ENCODE results near the gene CDC42BPA.

The CDC42BPA gene

DNA sequence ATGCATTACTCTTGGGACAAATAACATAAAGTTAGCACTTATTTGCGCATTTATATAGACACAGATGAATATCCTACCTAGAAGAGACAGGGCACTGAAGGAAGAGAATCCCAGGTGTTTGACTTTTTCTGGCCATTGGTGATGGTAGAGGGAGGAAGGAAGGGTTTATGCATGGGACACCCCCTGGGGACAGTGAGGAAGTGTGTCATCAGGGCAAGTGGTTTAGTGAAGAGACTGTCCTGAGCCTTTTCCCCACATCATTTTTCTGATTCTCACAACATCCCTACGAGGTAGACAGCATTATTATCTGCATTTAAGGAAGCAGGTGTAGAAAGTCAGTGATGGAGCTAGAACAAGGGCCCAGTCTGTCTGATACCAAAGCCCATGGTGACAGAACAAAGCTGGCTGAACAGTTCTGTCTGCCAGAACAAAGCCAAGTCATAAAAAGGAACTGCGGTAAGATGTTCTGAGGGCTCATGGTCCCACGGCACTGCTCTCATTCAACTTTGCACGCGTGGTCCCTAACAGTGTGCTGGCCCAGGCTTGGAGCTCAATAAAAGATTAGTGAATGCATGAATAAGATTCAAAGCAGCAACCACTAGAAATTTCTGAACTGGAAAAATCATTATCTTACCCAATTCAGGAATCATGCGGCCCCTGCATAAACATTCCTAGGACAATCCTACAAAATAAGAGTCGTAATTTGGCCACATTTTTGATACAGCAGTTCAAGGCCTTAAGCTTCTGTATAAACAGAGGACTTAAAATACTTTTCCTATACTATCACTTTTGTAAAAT is 12.2 kb upstream of the CDC42BPA start:
- DNase-seq, result no peak

DNA sequence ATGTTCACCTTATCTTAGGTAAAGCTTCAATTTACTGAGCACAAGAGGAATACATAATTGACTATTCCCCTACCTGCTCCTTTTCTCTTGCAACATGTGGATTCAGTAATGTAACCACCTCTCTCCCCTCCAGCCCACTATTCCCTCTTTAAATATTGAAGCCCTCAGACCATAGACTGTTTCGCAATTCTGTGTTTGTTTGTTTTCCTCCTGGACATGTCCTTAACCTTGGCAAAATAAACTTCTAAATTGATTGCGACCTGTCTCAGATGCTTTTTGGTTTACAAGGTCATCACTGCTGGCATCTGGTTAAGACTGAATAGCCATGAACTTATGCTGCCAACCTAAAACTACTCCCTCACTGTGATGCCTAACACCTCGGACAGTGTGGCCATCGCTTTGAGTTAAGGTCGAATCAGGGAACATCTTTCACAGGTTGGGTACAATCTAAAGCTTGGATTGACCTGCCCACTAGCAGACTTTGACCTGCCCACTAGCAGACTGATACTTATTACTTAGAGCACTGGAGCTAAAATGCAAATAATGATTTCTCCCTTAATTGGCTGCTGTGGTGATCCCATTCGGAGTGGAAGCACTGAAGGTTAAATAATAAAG is 10.2 kb upstream of the CDC42BPA start:
- DNase-seq, result no peak

- no peak for DNase-seq
These were observed 6.9 kb upstream of the CDC42BPA start for GRCh38 chr1:227325156-227325555.

DNA sequence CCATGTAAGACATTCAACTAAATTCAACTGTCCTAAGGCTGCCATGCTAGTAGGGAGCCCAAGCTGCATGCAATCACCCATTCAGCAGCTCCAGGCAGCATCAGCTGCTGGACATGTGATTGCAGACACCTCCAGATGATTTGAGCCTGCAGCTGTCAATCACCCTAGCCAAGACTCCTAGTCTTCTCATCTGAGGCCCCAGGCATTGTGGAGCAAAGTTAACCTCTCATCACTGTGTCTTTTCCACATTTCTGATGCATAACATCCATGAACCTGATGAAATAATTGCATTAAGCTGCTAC is 5.6 kb upstream of the CDC42BPA start:
- no peak for DNase-seq

DNA sequence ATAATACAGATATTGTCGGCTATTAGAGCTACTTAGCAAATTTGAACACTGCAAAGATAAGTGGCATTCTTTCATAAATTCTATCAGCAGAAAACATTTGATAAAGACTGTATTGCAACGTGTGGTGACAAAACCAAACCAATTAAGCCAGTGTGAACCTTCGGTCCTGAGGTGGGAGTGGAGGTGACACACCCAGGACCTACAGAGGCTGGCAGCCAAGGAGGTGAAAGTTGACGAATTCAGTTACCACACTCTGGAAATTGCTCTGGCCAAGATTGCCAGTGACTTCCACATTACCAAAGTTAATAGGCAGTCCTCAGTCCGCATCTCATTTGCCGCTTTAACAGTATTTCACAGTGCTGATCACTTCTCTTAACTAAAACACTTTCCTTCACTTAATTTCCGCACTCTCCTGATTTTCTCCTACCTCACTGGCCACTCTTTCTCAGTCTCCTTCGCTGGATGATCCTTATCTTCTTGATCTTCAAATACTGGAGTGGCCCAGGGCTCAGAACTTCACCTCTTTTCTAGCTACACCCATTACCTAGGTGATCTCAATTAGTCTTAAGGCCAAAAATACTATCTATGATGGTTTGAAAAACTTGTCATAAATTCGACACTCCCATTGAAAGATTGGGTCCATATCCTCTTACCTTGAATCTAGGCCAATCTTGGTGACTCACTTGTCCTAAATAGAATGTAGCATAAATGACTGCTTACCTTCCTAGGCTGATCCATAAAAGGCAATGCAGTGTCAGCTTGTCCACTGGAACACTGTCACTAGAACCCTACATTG is 5.1 kb upstream of the CDC42BPA start:
- DNase-seq, result no peak

- DNase-seq, result no peak
These were observed 4.1 kb upstream of the CDC42BPA start for GRCh38 chr1:227322376-227322775.

DNA sequence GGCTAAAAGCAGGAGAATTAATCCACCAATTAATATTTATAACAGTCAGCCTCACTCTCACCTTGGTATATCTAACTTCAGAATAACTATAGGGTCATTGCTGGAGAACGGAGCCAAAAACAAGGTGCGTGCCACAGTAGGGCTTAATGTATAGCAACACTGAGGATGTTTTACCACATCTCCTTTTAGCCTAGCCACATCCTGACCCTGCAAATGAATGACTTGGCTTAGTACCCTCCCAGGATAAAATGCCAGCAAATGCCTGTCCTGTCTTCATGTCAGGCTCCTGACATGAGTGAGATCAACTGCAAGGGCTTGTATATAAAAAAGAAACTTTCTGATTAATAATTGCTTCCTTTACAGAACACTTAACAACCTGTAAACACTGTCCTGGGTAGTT is 2.7 kb upstream of the CDC42BPA start:
- no peak for DNase-seq

GRCh38 chr1:227320476-227320875 is 2.2 kb upstream of the CDC42BPA start:
- no peak for DNase-seq

DNA sequence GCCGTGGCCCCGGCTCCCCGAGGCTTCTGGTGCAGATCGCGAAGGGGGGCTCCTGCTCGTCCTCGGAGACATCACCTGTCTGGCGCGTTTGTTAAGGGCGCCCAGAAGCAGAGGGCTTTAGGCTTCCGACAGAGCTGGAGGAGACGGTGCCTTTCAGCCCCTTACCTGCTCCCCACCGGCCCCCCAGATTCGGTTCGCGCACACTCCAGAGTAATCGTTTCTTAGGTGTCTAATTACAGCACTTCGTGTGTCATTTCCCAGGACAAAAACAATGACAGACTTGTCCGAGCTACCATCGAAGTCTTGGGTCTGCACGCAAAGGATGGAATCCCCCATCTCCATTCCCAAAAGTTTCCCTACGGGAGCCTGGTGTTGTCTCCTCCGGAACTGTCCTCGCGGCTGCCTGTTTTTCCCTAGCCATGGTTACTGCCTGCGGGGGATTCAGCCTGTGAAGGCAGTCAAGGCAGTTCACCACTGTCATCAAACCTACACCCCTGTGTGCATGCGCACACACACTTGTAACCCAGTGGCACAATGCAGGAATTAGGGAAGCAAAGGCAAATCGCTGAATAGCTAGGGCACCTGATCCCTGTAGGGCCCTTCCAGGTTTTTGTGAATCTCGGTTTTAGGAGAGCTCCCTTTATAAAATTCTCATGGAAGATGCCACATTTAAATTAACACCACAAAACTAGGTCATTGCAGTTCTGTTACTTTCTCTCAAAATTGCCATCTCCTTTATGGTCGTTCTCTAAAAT is 738 bp upstream of the CDC42BPA start:
- no peak for DNase-seq

GRCh38 chr1:227317523-227318015 is 723 bp downstream of the CDC42BPA start:
- no peak for DNase-seq

- no peak for DNase-seq
These were observed 1.3 kb downstream of the CDC42BPA start for GRCh38 chr1:227317011-227317451.

GRCh38 chr1:227316456-227316855 is 1.8 kb downstream of the CDC42BPA start:
- DNase-seq, result no peak

DNA sequence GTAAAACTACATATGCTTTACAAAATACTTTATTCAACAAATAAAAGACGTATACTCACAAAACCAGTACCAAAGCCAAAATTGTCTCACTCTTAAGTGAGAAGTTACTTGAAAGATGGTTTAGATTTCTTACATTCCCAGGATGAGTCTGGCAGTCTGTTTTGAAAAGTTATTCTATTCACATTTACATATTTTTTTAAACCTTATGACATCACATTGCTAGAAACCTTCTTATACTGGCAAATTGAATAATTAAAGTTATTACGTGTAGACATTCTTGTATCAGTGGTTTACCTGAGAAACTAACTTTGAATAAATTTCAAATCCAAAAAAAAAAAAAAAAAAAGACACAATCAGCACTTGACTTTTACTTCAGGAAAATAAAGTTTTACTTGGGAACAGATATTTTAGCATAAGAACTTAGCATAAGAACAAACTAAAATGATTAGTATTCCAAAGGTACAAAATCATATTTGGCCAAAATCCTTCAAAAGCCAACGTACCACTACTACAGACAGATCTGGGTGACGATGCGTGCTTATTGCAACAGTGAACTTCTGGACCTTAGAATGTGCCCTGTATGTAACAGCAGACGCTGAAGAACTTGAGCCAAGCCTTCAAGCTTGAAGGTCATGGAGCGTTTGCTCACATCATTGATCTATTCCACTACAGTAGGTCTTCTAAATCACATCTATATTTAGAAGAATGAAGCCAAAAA is 2.5 kb downstream of the CDC42BPA start:
- DNase-seq, result no peak

GRCh38 chr1:227314014-227314848 is 4.1 kb downstream of the CDC42BPA start:
- no peak for DNase-seq

GRCh38 chr1:227312361-227313025 is 5.8 kb downstream of the CDC42BPA start:
- no peak for DNase-seq

- DNase-seq, result no peak
These were observed 6.8 kb downstream of the CDC42BPA start for GRCh38 chr1:227311389-227312001.

DNA sequence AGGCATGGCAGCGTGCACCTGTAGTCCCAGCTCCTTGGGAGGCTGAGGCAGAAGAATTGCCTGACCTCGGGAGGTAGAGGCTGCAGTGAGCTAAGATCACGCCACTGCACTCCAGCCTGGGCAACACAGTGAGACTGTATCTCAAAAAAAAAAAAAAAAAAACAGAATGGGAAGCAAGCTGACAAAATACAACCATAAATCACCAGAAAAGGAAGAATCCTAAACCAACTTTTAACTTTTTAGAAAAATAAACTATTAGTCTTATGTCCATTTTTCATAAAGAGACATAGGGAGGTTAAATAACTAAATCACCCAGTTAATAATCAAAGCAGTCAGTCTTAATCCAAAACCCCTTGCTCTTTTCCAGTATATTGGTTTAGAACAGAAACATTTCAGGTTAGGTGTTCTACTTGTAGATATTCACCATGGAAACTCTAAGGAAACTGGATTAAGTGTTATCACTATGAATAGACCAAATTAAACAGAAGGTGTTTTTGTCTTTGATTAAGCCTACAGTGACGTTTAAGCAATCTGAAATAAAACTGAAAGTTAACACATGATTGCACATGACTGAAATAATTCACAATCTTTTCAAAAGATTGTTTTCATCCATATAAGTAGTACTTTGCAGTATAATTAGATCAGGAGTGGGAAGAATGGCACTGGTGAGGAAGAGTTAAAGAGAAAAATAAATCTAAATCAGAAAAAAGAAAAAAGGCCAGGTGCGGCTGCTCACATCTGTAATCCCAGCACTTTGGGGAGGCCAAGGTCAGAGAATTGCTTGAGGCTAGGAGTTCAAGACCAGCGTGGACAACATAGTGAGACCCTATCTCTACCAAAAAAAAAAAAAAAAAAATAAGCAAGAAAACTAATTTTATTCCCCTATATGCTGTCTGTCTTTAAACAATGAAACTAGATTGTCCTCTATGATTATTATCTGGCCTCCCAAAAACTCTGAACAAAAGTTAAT is 9.6 kb downstream of the CDC42BPA start:
- DNase-seq, result no peak

DNA sequence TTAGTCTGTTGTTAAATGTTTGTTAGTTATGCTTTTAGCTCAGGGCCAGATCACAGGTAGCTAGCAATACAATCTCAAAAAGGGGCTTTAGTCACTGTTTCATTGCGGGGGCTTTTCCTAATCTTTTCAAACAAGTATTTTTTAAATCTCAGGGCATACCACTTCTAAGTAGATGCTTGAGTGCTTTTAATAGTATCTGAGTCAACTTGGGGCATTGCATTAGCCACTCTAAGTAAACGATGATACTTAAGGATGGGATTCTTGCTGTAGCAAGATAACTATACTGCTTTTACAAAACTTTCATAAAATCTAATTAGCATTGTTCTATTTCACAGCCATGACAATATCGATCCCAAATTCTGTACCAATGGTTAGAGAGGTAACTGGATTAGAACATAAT is 11.6 kb downstream of the CDC42BPA start:
- DNase-seq, result no peak

Measured in CD4-positive, alpha-beta T cell treated with Interleukin-10 for 1 hour (primary cell).